HepG2 (cell line): ENCODE data around the gene PALM. TPM values are rescaled to one million over a fixed set of nuclear protein-coding genes. Genes with fewer than 3 reads are reported as not detected.

ENCODE experiments used
- DNMT1 ChIP-seq: sonication (generic); formaldehyde crosslinking; IDR thresholded peaks from 2 replicates; pipeline ENCODE4 v1.5.1; 2020; ENCODE audit warnings: mild to moderate bottlenecking, missing genetic modification reagents
- DRAP1 ChIP-seq: IDR thresholded peaks from 2 replicates; pipeline ENCODE4 v1.6.1; 2016; ENCODE audit warnings: missing genetic modification reagents, missing compliant biosample characterization
- FOSL2 ChIP-seq: sonication (generic); formaldehyde crosslinking; IDR thresholded peaks from 2 replicates; pipeline ENCODE4 v1.4.0; 2020; ENCODE audit warnings: missing genetic modification reagents
- HOXA9 ChIP-seq: sonication (generic); formaldehyde crosslinking; IDR thresholded peaks from 2 replicates; pipeline ENCODE4 v1.8.1; 2022; ENCODE audit warnings: missing genetic modification reagents, mild to moderate bottlenecking, moderate library complexity, borderline replicate concordance
- IRF9 ChIP-seq: sonication (generic); formaldehyde crosslinking; IDR thresholded peaks from 2 replicates; pipeline ENCODE4 v1.8.0; 2022; ENCODE audit warnings: missing genetic modification reagents, mild to moderate bottlenecking, borderline replicate concordance
- KLF12 ChIP-seq: sonication (generic); formaldehyde crosslinking; IDR thresholded peaks from 2 replicates; pipeline ENCODE4 v1.4.0; 2020; ENCODE audit warnings: missing genetic modification reagents, borderline replicate concordance
- REXO4 ChIP-seq: sonication (generic); formaldehyde crosslinking; IDR thresholded peaks from 2 replicates; pipeline ENCODE4 v1.8.0; 2022; ENCODE audit warnings: missing genetic modification reagents, mild to moderate bottlenecking, borderline replicate concordance
- SNAPC4 ChIP-seq: sonication (generic); formaldehyde crosslinking; IDR thresholded peaks from 2 replicates; pipeline ENCODE4 v1.4.0; 2020; ENCODE audit warnings: mild to moderate bottlenecking, missing genetic modification reagents
- SNAPC5 ChIP-seq: sonication (generic); formaldehyde crosslinking; IDR thresholded peaks from 2 replicates; pipeline ENCODE4 v1.8.1; 2023; ENCODE audit warnings: mild to moderate bottlenecking, missing genetic modification reagents, borderline replicate concordance
- STAT6 ChIP-seq: sonication (generic); formaldehyde crosslinking; IDR thresholded peaks from 2 replicates; pipeline ENCODE4 v1.4.0; 2020; ENCODE audit warnings: missing genetic modification reagents, mild to moderate bottlenecking, borderline replicate concordance
- XBP1 ChIP-seq: sonication (generic); formaldehyde crosslinking; IDR thresholded peaks from 2 replicates; pipeline ENCODE4 v1.5.0; 2020; ENCODE audit warnings: missing genetic modification reagents
- ZNF567 ChIP-seq: sonication (generic); formaldehyde crosslinking; IDR thresholded peaks from 2 replicates; pipeline ENCODE4 v1.8.1; 2023; ENCODE audit warnings: mild to moderate bottlenecking, missing genetic modification reagents, borderline replicate concordance
- ZNF629 ChIP-seq: sonication (generic); formaldehyde crosslinking; conservative IDR thresholded peaks from 2 replicates; pipeline ENCODE4 v1.5.0; 2020; ENCODE audit warnings: missing genetic modification reagents
- polyA plus RNA-seq, 8 experiments: library from polyadenylated mRNA; depleted of rRNA in 3 of 8; stranded (reverse) in 7 of 8; unstranded in 1 of 8; fragments of >200 nt; fragmentation: Illumina TruSeq in 4 of 8; extraction: Trizol in 4 of 8; gene quantifications; 2 replicates each; pipeline versions ENCODE4 v1.2.1 to v1.2.3, GENCODE V29; 2011 to 2016; ENCODE audit warnings: low read depth in 4 of 8, missing spikeins in 1 of 8, mixed read lengths in 1 of 8; ENCODE audit not compliant: insufficient read depth in 1 of 8
- total RNA-seq, 5 experiments: library from RNA; depleted of rRNA; stranded (reverse); fragments of >200 nt; fragmentation: Illumina TruSeq; extraction: Trizol; gene quantifications; 2 replicates each; pipeline ENCODE4 v1.2.3, GENCODE V29; 2016; ENCODE audit warnings: low read depth in 1 of 5

PALM gene
- total and polyA plus RNA-seq, 2 of the 13 experiments (the other 11 are each of a cell fraction or from before 2014, with no cell fraction given): 4.0 to 9.7 TPM

- TF ChIP-seq IRF9 (CRISPR knock-in tag) (no peak), ZNF629 (CRISPR knock-in tag) (no peak), SNAPC5 (no peak), REXO4 (no peak), XBP1 (CRISPR knock-in tag) (no peak), DNMT1 (no peak), KLF12 (CRISPR knock-in tag) (peak; percentile 46; the same call in 1 of the 2 replicates), DRAP1 (no peak), FOSL2 (peak; percentile 86), HOXA9 (CRISPR knock-in tag) (no peak), STAT6 (CRISPR knock-in tag) (no peak), SNAPC4 (CRISPR knock-in tag) (no peak), ZNF567 (CRISPR knock-in tag) (no peak)
Measured at GRCh38 chr19:752652-753517, 44.1 kb downstream of the PALM start (continued).
